GM18907 (cell line): ENCODE measurements around the gene TNPO2.
A peak's percentile ranks its signal among the peaks of the same experiment; 100 is the strongest.
"Not testable (repeated sequence)": the region's sequence is repeated elsewhere in the genome, so short reads cannot be mapped to it uniquely, and the experiment has no call there.

ENCODE experiments used
- ATAC-seq: cut with Tn5 transposase; IDR thresholded peaks from one replicate; pipeline ENCODE4 v1.9.1; 2021; ENCODE audit warnings: mild to moderate bottlenecking, moderate library complexity; ENCODE audit not compliant: unreplicated experiment

The TNPO2 gene

DNA sequence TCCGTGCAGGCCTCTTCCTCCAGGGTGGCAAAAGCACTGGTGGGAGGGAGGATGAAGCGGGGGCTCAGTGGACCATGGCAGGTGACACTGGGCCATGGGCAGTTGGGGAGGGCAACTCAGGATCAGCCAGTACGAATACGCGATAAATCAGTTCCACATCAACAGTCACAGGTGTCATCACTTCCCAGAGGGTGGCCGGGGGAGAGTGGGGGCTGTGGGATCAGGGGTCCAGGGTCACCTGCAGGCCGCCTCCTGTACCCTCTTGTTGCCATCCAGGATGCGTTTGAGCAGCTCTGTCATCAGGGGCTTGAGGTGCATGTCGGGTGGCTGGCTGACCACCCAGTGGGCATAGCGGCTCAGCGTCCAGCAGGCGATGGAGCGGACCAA, 17.4 kb downstream of the TNPO2 start:
- no peak for ATAC-seq

DNA sequence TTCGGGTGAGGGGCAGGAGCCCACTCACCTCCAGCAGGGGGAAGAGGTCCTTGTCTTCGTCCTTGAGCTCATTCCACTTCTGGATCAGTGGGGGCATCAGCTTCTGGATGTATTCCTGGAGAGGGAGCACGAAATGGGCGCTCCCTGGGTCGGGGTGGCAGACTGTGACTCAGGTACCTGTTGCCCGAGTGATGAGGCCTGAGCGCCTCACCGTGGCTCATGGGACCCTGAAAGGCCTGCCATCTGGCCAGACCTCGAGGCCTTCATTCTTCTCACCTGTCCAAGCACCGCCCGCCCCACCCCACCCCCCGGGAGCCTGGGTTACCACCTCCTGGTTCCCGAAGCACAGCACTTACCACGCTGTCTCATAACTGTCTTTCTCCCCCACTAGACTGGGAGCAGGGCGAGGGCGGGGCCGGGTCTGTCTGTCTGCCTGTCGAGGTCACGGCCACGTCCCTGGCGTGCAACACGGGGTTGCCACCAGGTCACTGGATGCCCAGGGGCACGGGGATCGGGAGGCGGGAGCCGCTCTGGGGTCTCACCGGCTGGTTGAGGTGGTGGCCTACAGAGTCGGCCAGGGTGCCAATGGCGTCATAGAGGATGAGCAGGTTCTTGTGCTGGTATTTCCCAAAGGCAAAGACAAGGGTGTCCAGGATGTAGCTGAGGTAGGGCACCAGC, 17.9 kb downstream of the TNPO2 start:
- ATAC-seq, result no peak

DNA sequence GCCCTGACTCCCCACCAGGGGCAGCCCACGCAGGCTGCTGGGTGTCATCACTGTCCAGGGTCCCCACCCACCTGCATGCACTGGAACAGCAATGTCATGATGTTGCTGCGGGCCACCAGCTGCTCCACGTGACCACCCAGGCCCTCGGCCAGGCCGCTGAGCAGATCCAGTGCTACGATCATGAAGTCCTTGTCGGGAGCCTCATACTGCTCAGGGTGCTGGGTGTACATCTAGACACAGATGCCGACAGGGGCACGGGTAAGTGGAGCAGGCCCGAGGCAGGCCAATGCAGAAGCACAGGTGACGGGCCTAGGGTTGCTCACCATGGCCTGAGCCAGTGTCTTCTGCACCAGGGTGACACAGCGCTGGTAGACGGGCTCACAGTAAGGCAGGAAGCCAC, 18.6 kb downstream of the TNPO2 start:
- ATAC-seq, result no peak

DNA sequence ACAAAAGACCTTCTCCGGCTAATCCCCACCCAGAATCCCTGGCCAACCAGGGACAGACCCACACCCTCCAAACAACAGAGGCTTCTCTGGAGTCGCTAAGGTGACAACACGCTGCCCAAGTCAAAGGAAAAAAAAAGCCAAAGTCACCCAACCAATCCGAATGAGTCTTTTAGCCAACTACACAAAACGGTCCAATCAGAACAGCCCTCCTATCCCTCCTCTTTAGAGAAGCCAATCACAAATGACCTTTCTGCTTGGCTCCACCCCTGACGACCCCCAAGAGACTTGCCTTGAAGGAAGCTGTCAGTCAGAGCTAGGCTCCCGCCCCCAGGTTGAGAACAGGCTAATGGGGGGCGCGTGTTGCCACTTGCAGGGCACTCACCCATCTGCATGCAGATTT, 20.7 kb downstream of the TNPO2 start:
- no peak for ATAC-seq

DNA sequence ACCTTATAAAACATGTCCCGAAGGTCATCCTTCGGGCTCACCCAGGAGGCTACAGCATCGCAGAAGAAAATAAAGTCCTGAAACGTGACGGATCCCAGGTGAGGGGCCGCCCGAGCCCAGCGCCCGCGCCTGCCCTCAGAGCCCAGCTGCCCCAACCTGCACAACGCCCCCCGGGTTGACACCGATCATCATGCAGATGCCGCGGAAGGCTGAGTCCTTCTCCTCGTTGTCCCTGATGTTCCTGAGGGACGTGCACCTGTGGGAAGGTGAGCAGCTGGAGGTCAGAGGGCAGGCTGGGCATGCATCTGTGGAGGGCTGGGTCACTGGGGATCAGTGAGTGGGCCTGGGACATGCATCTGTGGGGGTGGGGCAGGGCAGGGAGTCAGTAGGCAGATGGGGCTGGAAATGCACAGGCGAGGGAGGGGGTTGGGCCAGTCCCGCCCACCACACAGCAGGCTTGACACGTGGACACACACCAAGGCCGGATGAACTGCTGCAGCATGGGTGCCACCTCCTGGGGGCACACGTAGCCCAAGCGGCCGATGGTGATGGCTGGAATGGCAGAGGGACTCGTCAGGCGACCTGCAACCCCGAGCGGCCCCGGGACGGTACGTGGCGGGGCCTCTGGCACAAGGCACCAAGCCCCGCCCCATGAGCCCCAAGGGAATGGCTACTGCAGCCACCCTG, 22.0 kb downstream of the TNPO2 start:
- ATAC-seq, result no peak

DNA sequence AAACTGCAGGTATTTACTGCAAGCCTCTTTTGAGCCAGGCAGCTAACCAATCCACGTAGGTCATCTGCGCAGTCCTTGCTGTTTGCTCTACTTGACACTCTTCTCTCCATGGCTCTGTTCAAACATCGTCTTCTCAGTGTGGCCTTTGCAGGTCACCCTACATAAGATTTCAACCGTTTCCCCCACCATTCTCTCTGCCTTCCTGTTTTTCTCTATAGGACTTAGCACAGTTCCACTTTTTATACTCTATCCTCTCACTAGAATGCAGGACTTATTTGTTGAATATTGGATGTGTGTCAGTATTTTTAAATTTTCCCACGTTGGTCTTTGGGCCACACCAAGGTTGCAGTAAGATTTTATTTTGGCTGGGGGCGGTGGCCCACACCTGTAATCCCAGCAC, 25.6 kb downstream of the TNPO2 start:
- ATAC-seq, result no peak

DNA sequence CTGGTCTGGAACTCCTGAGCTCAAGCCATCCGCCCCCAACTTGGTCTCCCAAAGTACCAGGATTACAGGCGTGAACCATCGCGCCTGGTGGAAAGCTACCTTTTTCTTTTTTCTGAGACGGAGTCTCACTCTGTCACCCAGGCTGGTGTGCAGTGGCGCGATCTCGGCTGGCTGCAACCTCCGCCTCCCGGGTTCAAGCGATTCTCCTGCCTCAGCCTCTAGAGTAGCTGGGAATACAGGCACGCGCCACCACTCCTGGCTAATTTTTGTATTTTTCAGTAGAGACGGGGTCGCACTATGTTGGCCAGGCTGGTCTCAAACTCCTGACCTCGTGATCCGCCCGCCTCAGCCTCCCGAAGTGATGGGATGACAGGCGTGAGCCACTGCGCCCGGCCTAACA, 26.3 kb downstream of the TNPO2 start:
- not testable (repeated sequence) for ATAC-seq

DNA sequence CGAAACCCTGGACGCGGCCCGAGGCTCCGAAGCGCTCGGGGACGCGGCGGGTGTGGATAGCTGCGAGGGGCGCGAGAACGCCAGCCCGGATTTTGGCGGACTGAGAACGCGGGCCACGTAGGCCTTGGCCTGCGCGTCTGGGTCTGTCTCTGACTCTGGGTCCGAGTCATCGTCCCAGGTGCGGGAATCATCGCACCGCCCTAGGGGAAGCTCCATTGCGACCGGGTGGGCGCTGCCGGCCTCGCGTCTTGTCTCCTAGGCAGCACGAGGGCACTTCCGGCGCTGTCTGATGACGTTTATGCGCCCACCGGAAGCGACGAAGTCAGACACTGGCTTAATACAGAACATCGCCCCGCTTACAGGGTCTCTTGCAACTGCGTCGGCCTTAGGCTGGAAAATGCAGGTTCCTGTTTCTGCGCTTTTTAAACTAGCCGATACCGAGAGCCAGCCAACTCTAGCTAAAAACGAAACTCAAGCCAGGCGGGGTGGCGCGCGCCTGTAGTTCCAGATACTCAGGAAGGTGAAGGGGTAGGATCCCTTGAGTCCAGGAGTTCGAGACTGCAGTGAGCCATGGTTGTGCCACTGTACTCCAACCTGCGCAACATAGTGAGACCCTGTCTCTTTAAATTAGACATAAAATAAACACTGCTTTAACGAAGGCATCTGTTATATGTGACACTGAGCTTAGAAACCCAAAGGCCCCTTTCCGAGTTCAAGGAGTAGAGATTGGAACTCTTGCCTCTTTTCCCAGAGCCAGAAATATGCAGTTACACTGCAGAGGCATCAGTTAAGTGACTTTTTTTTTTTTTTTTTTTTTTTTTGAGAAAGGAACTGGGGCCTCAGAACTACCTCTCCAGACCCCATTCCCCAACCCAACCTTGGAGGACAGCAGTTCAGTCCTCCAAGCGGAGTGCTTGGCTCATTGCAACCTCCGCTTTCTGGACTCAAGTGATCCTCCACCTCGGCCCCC, 27.1 kb downstream of the TNPO2 start, which contains the start of gene FBXW9:
TSS of gene FBXW9 (minus strand) at position 266 of the 970 bp plus-strand sequence. CDS start at position 216, 50 bp downstream.
- ATAC-seq, result peak; percentile 64

DNA sequence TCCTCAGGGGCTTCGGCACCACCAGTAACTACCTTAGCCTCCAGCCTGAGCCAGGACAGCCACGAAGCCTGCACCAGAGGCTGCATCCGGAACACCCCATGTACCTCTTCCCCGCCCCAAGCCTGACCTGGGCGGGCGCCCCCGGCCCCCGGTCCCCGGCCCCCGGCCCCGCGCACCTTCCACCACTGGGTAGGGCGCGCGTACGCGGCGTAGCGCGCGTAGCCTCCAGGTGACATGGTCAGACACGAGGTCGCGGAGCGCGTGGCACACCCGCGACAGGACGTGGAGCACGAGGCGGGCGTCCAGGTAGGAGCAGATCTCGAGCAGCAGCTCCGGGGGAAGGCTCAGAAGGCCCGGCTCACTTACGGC, 27.8 kb downstream of the TNPO2 start:
- peak; percentile 9 for ATAC-seq

DNA sequence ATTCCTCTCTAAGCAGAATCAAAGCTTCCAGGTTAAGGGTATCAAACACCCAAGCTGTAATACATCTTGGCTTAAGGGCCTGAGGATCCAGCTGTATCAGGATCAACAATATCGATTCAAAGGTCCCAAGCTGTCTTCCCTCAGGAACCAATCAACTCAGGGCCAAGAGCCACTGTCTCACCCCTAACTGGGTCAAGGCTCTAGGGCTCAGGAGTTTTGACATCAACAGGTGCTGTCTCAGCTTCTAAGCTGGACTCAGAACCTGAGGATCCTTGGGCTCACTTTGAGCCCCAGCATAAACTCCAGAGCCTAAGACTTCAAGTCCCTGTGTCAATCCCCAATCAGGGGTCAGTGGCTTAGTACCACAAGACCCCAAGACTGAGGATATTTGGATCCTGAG, 28.2 kb downstream of the TNPO2 start:
- peak; percentile 4 for ATAC-seq

DNA sequence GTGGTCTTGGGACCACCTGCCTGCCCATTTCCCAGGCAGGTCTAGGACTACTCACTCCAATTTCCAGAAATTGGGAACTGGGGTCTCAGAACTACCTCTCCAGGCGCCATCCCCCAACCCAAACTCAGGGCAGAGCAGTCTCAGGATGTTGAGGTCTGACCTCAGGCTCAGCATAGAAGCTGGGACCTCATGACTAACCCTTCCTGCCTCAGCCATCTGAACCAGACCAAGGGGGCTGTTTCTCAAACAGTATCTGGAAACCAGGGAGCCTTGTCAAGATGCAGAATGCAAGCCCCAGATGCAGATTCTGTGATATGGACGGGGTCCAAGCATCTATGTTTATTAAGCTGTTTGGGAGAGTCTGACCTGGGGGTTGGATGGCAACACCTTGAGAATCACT, 28.6 kb downstream of the TNPO2 start:
- no peak for ATAC-seq

DNA sequence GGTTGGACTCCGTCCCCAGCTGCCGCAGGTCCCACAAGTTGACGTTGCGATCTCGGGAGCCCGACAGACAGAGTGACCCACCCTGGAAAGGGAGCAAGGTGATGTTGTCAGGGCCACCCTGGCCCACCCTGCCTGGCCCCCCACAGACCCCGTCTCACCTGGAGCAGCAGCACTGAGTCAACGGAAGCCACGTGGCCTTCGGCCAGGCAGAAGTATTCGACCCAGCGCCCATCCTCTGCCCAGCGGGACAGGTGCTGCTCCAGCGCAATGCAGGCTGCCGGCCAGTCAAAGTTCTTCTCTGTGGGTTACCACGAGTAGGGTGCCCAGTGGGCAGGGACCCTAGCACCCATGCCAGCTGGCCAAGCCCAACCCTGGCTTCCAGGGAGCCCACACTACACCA, 29.1 kb downstream of the TNPO2 start:
- no peak for ATAC-seq

DNA sequence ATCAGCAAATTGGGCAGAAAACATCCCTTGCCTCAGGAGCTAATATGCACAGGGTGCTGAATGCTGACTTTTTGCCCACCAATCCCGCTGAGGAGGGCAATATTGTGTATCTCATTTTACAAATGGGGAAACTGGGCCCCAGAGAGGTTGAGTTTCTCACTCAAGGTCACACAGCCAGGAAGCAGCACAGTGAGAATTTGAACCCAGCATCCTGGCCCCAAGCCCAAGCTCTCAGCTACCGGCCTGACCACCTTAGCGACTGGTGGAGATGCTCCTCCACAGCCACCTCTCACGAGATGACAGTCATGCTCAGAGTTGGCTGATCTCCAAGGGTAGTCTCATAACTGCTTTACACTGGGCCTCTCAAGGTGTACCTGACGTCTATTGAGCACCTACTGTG, 30.8 kb downstream of the TNPO2 start:
- ATAC-seq, result no peak

DNA sequence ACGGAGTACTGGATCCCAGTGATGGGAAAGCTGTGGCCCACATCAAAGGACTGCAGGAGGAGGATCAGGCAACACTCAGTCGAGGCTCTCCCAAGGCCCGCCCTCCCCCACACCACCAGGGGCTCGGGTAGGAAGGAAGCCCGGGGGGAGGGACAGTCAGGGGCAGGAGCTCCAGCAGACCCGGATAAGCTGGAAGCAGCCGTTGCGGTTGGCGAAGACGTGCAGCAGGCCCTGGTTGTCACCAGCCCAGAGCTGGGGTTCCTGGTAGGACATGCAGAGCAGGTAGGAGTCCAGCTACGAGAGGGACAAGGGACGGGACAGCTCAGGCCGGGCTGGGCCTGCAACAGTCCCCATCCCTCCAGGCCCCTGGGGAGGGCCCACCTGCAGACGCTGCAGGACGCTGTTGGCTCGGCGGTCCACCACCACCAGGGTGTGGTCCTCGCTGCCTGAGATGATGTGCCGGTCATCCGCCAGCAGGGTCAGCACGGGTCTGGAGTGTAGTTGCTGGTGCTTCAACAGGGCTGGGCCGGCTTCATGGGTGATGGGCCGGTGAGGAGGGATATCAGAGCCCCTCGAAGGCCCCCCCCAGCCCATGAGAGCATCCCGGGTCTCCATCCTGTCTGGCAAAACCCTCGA, 34.0 kb downstream of the TNPO2 start:
- no peak for ATAC-seq

DNA sequence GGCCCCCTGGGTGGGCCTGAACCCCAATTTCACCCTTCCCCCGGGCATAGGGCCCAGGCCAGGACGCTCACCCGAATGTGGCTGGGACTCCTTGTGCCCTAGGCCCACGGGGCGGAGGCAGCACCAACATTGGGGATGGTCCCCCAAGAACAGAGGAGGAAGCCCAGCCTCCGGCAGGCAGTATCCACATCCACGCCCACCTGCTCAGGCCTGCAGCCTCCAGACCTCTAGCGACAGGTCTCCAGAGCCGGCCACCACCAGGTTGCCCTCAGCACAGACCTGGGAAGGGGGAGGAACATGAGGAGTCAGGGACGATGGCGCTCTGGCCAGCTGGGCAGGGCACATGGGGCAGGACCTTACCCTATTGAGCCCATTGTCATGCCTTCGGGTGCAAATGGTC, 34.7 kb downstream of the TNPO2 start:
- no peak for ATAC-seq

DNA sequence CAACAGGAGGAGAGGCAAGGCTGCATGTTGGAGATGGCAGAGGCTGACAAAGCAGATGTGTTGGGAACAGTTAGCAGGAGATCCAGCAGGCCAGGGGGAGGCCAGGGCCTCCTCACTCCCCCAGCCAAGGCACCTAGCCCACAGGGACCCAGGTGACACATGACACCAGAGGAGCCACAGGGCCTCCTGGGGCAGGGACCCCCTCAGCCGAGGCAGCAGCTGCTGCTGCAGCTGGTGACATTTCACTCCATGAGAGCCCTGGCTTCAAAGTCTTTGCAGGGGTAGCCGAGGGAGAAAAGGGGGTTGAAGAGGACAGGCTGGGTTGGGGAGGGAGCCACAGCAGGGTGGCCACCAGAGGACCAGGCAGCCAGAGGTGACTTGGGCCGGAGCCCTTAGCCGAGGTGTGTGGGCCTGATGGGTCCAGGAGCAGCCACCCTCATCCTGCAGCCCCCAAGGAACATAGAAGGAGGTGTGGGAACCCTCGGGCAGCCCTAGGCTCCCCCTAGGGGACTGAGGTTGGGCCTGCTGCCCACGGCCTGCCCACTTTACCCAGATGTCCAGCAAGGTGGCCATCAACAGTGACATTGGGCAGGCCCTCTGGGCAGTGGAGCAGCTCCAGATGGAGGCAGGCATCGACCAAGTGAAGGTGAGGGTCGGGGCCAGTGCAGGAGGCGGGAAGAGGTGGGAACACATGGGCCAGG, 36.1 kb downstream of the TNPO2 start, which contains the start of gene GNG14:
TSS of gene GNG14 (plus strand) at position 503 of the 701 bp plus-strand sequence. CDS start at position 554, 51 bp downstream.
- ATAC-seq, result no peak

DNA sequence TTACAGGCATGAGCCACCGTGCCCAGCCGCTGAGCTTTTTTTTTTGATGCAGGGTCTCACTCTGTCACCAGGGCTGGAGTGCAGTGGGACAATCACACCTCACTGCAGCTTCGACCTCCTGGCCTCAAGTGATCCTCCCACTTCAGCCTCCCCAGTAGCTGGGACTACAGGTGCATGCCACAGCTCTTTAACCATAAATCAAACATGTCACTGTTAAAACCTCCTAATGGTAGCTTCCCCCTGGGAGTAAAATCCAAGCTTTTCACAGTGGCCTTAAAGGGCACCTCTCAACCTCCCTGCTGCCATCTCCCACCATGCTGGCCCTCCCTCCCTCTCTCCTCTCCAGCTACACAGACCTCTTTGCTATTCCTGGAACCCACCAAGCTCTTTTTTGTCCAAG, 37.9 kb downstream of the TNPO2 start:
- no peak for ATAC-seq

DNA sequence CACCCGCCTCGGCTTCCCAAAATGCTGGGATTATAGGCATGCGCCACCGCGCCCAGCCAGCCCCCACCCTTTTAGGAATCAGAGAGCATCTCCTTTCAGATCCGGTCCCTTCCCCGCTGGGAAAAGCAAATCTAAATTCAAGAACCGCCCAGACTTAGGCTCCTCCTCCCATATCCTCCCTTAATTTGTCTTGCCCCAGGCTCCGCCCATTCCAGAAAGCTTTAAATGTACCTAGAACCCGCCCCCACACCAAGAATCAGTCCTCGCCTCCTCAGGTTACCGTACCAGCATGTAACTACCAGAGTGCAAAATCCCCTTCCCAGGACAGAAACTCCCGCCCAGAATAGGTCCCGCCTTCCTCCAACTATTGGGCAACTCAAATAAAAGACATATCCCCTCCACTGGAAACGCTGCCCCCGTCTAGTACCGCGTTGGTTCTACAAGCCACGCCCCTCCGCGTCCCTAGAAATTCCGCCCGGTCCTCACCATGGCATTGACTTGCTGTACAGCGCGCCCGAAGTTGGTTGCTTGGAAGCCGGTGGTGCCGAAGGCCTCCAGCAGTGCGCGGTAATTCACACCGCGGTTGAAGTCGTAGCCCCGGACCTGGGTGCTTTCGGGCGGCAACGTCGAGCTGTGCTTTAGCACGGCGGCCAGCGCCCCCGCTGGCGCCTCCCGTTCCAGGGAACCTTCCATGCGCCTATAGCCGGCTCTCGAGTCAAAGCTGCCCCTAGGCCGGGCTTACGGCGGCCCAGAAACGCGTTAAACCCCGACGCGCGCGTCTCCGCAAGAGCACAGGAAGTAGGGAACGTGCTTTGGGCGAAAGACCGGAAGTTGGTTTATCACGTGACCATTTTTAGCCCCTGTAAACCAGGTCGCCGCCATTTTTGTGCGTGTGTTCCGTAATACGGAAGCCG, 42.4 kb downstream of the TNPO2 start, which contains the start of gene DHPS:
TSS of gene DHPS (minus strand) at position 807 of the 914 bp plus-strand sequence. CDS start at position 693, 114 bp downstream.
- peak; percentile 74 for ATAC-seq

DNA sequence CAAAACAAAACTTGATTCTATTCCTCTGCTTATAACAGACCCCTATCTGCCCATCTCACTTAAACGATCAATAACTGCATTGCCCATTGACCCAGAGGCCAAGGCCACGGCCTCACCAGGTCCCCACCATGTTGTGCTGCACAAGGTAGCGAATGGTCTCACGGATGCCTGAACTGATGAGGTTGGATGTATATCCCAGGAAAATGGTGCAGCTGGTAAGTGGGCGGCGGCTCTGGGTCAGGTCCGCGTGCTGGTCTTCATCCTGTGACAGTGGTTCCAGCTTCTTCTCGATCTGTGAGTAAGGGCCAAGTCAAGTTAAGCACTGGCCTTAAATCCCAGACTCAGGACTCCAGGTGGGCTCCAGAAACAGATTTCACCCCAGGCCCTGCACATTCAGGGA, 43.7 kb downstream of the TNPO2 start:
- no peak for ATAC-seq
